ENCODE measurements around the gene CNOT9. TPM values are rescaled to one million over a fixed set of nuclear protein-coding genes. Genes with fewer than 3 reads are reported as not detected.
A peak's percentile ranks its signal among the peaks of the same experiment; 100 is the strongest.
"Not testable (repeated sequence)": the region's sequence is repeated elsewhere in the genome, so short reads cannot be mapped to it uniquely, and the experiment has no call there.

The CNOT9 gene
- total RNA-seq (2014; rRNA removed; shearing (Covaris generic)) = 99.4 and 114 TPM in 2 replicates

- peak; percentile 99 for DNase-seq (ENCODE audit: low spot score)
Measured at GRCh38 chr2:218568190-218569037, at the start of gene CNOT9, which contains the start of gene USP37. CNOT9 (plus strand) TSS chr2:218568839; CDS start chr2:218568955, 116 bp downstream. USP37 (minus strand) TSS chr2:218568351; CDS start chr2:218558653, 9,698 bp downstream.

GRCh38 chr2:218518876-218519275 is 49.8 kb upstream of the CNOT9 start:
- DNase-seq (ENCODE audit: low spot score) = no peak

GRCh38 chr2:218523651-218524050 is 45.0 kb upstream of the CNOT9 start:
- DNase-seq (ENCODE audit: low spot score) = no peak

GRCh38 chr2:218528409-218528808 is 40.2 kb upstream of the CNOT9 start:
- DNase-seq (ENCODE audit: low spot score) = not testable (repeated sequence)

- DNase-seq (ENCODE audit: low spot score) = no peak
Measured at GRCh38 chr2:218529990-218530389, 38.6 kb upstream of the CNOT9 start.

GRCh38 chr2:218536804-218537494 is 31.7 kb upstream of the CNOT9 start:
- no peak for DNase-seq (ENCODE audit: low spot score)

- no peak for DNase-seq (ENCODE audit: low spot score)
Measured at GRCh38 chr2:218540015-218540414, 28.6 kb upstream of the CNOT9 start.

GRCh38 chr2:218546012-218546411 is 22.6 kb upstream of the CNOT9 start:
- DNase-seq (ENCODE audit: low spot score) = no peak

- no peak for DNase-seq (ENCODE audit: low spot score)
Measured at GRCh38 chr2:218547511-218547910, 21.1 kb upstream of the CNOT9 start.

- DNase-seq (ENCODE audit: low spot score) = no peak
Measured at GRCh38 chr2:218547978-218548377, 20.7 kb upstream of the CNOT9 start.

- not testable (repeated sequence) for DNase-seq (ENCODE audit: low spot score)
Measured at GRCh38 chr2:218554225-218554624, 14.4 kb upstream of the CNOT9 start.

- no peak for DNase-seq (ENCODE audit: low spot score)
Measured at GRCh38 chr2:218555527-218555926, 13.1 kb upstream of the CNOT9 start.

- no peak for DNase-seq (ENCODE audit: low spot score)
Measured at GRCh38 chr2:218557941-218558340, 10.7 kb upstream of the CNOT9 start.

GRCh38 chr2:218558986-218559385 is 9.7 kb upstream of the CNOT9 start:
- DNase-seq (ENCODE audit: low spot score) = no peak

- DNase-seq (ENCODE audit: low spot score) = no peak
Measured at GRCh38 chr2:218564056-218564455, 4.6 kb upstream of the CNOT9 start.

GRCh38 chr2:218566296-218566695 is 2.3 kb upstream of the CNOT9 start:
- DNase-seq (ENCODE audit: low spot score) = no peak

GRCh38 chr2:218567797-218568189 is 846 bp upstream of the CNOT9 start:
- no peak for DNase-seq (ENCODE audit: low spot score)

- DNase-seq (ENCODE audit: low spot score) = peak; percentile 67
Measured at GRCh38 chr2:218569038-218569431, 396 bp downstream of the CNOT9 start.

- peak; percentile 27 for DNase-seq (ENCODE audit: low spot score)
Measured at GRCh38 chr2:218569661-218570500, 1.2 kb downstream of the CNOT9 start.

- peak; percentile 20 for DNase-seq (ENCODE audit: low spot score)
Measured at GRCh38 chr2:218570850-218571249, 2.2 kb downstream of the CNOT9 start.

GRCh38 chr2:218576854-218577253 is 8.2 kb downstream of the CNOT9 start:
- no peak for DNase-seq (ENCODE audit: low spot score)

Measured in A172 (cell line).